Hepatic stellate cell (primary cell): ENCODE data around the gene GNAQ.
"Not testable (repeated sequence)": the region's sequence is repeated elsewhere in the genome, so short reads cannot be mapped to it uniquely, and the experiment has no call there.

Source experiments
- DNase-seq: peaks from one replicate; pipeline ENCODE4 v3.0.0; 2011; ENCODE audit warnings: low spot score

Gene GNAQ

GRCh38 chr9:77901771-77902170, 129.8 kb downstream of the GNAQ start:
- no peak for DNase-seq

- no peak for DNase-seq
Observed at GRCh38 chr9:77901018-77901417, 130.6 kb downstream of the GNAQ start.

GRCh38 chr9:77899679-77900354, 131.8 kb downstream of the GNAQ start:
- peak; percentile 46 for DNase-seq

- no peak for DNase-seq
Observed at GRCh38 chr9:77898864-77899263, 132.7 kb downstream of the GNAQ start.

- DNase-seq, result no peak
Observed at GRCh38 chr9:77896938-77897667, 134.5 kb downstream of the GNAQ start.

GRCh38 chr9:77896269-77896937, 135.2 kb downstream of the GNAQ start:
- DNase-seq, result no peak

- DNase-seq, result no peak
Observed at GRCh38 chr9:77893706-77894105, 137.9 kb downstream of the GNAQ start.

GRCh38 chr9:77892955-77893514, 138.6 kb downstream of the GNAQ start:
- no peak for DNase-seq

- DNase-seq, result no peak
Observed at GRCh38 chr9:77892171-77892570, 139.4 kb downstream of the GNAQ start.

- DNase-seq, result no peak
Observed at GRCh38 chr9:77891128-77891800, 140.3 kb downstream of the GNAQ start.

- no peak for DNase-seq
Observed at GRCh38 chr9:77887662-77888061, 143.9 kb downstream of the GNAQ start.

- no peak for DNase-seq
Observed at GRCh38 chr9:77885104-77885672, 146.4 kb downstream of the GNAQ start.

- peak; percentile 27 for DNase-seq
Observed at GRCh38 chr9:77883846-77884771, 147.5 kb downstream of the GNAQ start.

- DNase-seq, result no peak
Observed at GRCh38 chr9:77883133-77883532, 148.5 kb downstream of the GNAQ start.

- no peak for DNase-seq
Observed at GRCh38 chr9:77882294-77882693, 149.3 kb downstream of the GNAQ start.

- not testable (repeated sequence) for DNase-seq
Observed at GRCh38 chr9:77881634-77882033, 150.0 kb downstream of the GNAQ start.

- DNase-seq, result no peak
Observed at GRCh38 chr9:77881111-77881510, 150.5 kb downstream of the GNAQ start.

GRCh38 chr9:77879437-77879943, 152.1 kb downstream of the GNAQ start:
- no peak for DNase-seq

- DNase-seq, result not testable (repeated sequence)
Observed at GRCh38 chr9:77878793-77879192, 152.8 kb downstream of the GNAQ start.

- DNase-seq, result no peak
Observed at GRCh38 chr9:77877976-77878375, 153.6 kb downstream of the GNAQ start.

- DNase-seq, result no peak
Observed at GRCh38 chr9:77876590-77876989, 155.0 kb downstream of the GNAQ start.
